Astrocyte (in vitro differentiated cells and primary cell): ENCODE data around the gene LSM5. TPM values are rescaled to one million over a fixed set of nuclear protein-coding genes. Genes with fewer than 3 reads are reported as not detected.
"Not testable (repeated sequence)": the region's sequence is repeated elsewhere in the genome, so short reads cannot be mapped to it uniquely, and the experiment has no call there.

ENCODE experiments used
- DNase-seq: peaks from one replicate; pipeline ENCODE4 v3.0.0-alpha.2; 2010; ENCODE audit warnings: low read depth
- FAIRE-seq: peaks from 2 replicates; lab custom pipeline; 2011; peaks lifted over from hg19 to GRCh38; lab: Jason Lieb, UNC
- H2AFZ ChIP-seq: 2 replicates; pipeline ENCODE4 v1.6.0; 2012; ENCODE audit warnings: low read depth, low read length, inconsistent platforms
- H3K27ac ChIP-seq: 2 replicates; pipeline ENCODE4 v1.5.1; 2011; ENCODE audit warnings: low read depth, low read length, inconsistent platforms
- H3K27me3 ChIP-seq: 2 replicates; pipeline ENCODE4 v1.6.0; 2011; ENCODE audit warnings: low read length, inconsistent platforms; ENCODE audit not compliant: insufficient read depth
- H3K36me3 ChIP-seq: 2 replicates; pipeline ENCODE4 v1.5.1; 2011; ENCODE audit warnings: low read length, inconsistent platforms; ENCODE audit not compliant: insufficient read depth
- H3K4me1 ChIP-seq: 2 replicates; pipeline ENCODE4 v1.5.1; 2011; ENCODE audit warnings: low read length, inconsistent platforms; ENCODE audit not compliant: insufficient read depth
- H3K4me2 ChIP-seq: 2 replicates; pipeline ENCODE4 v1.6.0; 2012; ENCODE audit warnings: low read length, inconsistent platforms
- H3K4me3 ChIP-seq: 2 replicates; pipeline ENCODE4 v1.5.1; 2011; ENCODE audit warnings: low read depth, mild to moderate bottlenecking, low read length, inconsistent platforms; ENCODE audit not compliant: insufficient read depth
- H3K79me2 ChIP-seq: 2 replicates; pipeline ENCODE4 v1.6.0; 2012; ENCODE audit warnings: mild to moderate bottlenecking, low read length, inconsistent platforms; ENCODE audit not compliant: insufficient read depth
- H3K9ac ChIP-seq: 2 replicates; pipeline ENCODE4 v1.6.0; 2012; ENCODE audit warnings: mild to moderate bottlenecking, low read length, inconsistent platforms
- H3K9me3 ChIP-seq: 2 replicates; pipeline ENCODE4 v1.5.1; 2012; ENCODE audit warnings: low read depth, mild to moderate bottlenecking, low read length, inconsistent platforms; ENCODE audit not compliant: insufficient read depth
- H4K20me1 ChIP-seq: 2 replicates; pipeline ENCODE4 v1.6.0; 2012; ENCODE audit warnings: low read length, inconsistent platforms; ENCODE audit not compliant: insufficient read depth
- H3K27ac Mint-ChIP-seq: one replicate; pipeline ENCODE4 v1.8.0; 2021; ENCODE audit warnings: mild to moderate bottlenecking, mixed read lengths; ENCODE audit not compliant: unreplicated experiment
- H3K27me3 Mint-ChIP-seq: one replicate; pipeline ENCODE4 v1.8.0; 2021; ENCODE audit warnings: low read depth, mixed read lengths; ENCODE audit not compliant: unreplicated experiment
- H3K36me3 Mint-ChIP-seq: one replicate; pipeline ENCODE4 v1.8.0; 2021; ENCODE audit warnings: low read depth, mixed read lengths; ENCODE audit not compliant: unreplicated experiment
- H3K4me1 Mint-ChIP-seq: one replicate; pipeline ENCODE4 v1.8.0; 2021; ENCODE audit warnings: low read depth, mixed read lengths; ENCODE audit not compliant: unreplicated experiment
- H3K4me3 Mint-ChIP-seq: one replicate; pipeline ENCODE4 v1.8.0; 2021; ENCODE audit warnings: mild to moderate bottlenecking, moderate library complexity, mixed read lengths; ENCODE audit not compliant: unreplicated experiment
- H3K9me3 Mint-ChIP-seq: one replicate; pipeline ENCODE4 v1.8.0; 2021; ENCODE audit warnings: mild to moderate bottlenecking, mixed read lengths; ENCODE audit not compliant: unreplicated experiment
- EZH2 ChIP-seq: IDR thresholded peaks from 2 replicates; pipeline ENCODE4 v1.6.1; 2012; ENCODE audit warnings: mild to moderate bottlenecking, low read length, inconsistent platforms; ENCODE audit not compliant: insufficient read depth
- total RNA-seq: library from RNA; stranded (reverse); gene quantifications from 2 replicates; pipeline ENCODE4 v1.2.1, GENCODE V29; 2021
- TF ChIP-seq, protein P1 (sequence below): IDR thresholded peaks from 2 replicates; pipeline ENCODE4 v1.5.1; 2011; ENCODE audit warnings: low read depth, mild to moderate bottlenecking, inconsistent platforms, low read length, moderate library complexity; ENCODE audit not compliant: insufficient read depth

LSM5 gene
- total RNA-seq, 1 donor from 2014 or later = 36.2 TPM

DNA sequence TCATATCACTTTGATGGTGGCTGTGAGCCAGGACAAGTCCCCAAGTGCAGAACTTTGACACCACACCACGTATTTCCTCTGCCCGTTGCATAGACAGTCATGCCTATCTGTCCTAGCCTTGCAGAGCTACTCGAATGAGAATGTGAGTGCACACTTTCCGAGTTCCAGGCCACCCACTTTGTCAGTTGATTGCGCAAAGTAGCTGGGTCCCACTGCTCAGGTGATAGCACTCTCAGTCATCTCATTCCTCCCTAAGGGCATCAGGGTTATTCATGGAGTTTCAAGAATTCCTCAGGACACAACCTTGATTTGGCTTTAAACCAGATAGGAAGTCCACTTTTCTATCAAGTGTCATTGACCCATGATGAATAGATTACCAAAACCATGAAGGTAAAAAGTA is 19.3 kb downstream of the LSM5 start:
- DNase-seq = no peak
- H3K27ac ChIP-seq = no peak overlapping the region
- no peak for FAIRE-seq
- peaks cover 9% of the 10 kb centered on the region for H3K4me1 Mint-ChIP-seq
- H3K4me3 ChIP-seq = no peak overlapping the region
- H3K4me2 ChIP-seq = no peak overlapping the region
- no peaks in the 10 kb centered on the region for H3K36me3 Mint-ChIP-seq
- no peaks in the 10 kb centered on the region for H3K4me1 ChIP-seq
- TF ChIP-seq, protein P1, sequence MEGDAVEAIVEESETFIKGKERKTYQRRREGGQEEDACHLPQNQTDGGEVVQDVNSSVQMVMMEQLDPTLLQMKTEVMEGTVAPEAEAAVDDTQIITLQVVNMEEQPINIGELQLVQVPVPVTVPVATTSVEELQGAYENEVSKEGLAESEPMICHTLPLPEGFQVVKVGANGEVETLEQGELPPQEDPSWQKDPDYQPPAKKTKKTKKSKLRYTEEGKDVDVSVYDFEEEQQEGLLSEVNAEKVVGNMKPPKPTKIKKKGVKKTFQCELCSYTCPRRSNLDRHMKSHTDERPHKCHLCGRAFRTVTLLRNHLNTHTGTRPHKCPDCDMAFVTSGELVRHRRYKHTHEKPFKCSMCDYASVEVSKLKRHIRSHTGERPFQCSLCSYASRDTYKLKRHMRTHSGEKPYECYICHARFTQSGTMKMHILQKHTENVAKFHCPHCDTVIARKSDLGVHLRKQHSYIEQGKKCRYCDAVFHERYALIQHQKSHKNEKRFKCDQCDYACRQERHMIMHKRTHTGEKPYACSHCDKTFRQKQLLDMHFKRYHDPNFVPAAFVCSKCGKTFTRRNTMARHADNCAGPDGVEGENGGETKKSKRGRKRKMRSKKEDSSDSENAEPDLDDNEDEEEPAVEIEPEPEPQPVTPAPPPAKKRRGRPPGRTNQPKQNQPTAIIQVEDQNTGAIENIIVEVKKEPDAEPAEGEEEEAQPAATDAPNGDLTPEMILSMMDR = no peak
- no peak for TF ChIP-seq EZH2
- no peak overlapping the region for H2AFZ ChIP-seq
- no peaks in the 10 kb centered on the region for H3K79me2 ChIP-seq
- no peaks in the 10 kb centered on the region for H3K27me3 Mint-ChIP-seq
- no peaks in the 10 kb centered on the region for H3K9me3 Mint-ChIP-seq
- no peaks in the 10 kb centered on the region for H3K27me3 ChIP-seq
- H3K4me3 Mint-ChIP-seq = no peak overlapping the region
- no peaks in the 10 kb centered on the region for H4K20me1 ChIP-seq
- no peaks in the 10 kb centered on the region for H3K36me3 ChIP-seq
- H3K9me3 ChIP-seq = no peaks in the 10 kb centered on the region
- no peak overlapping the region for H3K27ac Mint-ChIP-seq
- no peak overlapping the region for H3K9ac ChIP-seq

DNA sequence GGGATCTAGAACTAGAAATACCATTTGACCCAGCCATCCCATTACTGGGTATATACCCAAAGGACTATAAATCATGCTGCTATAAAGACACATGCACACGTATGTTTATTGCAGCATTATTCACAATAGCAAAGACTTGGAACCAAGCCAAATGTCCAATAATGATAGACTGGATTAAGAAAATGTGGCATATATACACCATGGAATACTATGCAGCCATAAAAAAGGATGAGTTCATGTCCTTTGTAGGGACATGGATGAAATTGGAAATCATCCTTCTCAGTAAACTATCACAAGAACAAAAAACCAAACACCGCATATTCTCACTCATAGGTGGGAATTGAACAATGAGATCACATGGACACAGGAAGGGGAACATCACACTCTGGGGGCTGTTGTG is 20.2 kb downstream of the LSM5 start:
- H3K27ac ChIP-seq, H3K4me3 Mint-ChIP-seq, H3K4me3 ChIP-seq, H3K9me3 Mint-ChIP-seq, H2AFZ ChIP-seq, H3K4me2 ChIP-seq, H3K36me3 Mint-ChIP-seq, H3K4me1 Mint-ChIP-seq, H3K79me2 ChIP-seq, H3K9me3 ChIP-seq, H3K27me3 ChIP-seq, H3K27ac Mint-ChIP-seq, DNase-seq, H3K27me3 Mint-ChIP-seq, H3K36me3 ChIP-seq, FAIRE-seq, H3K9ac ChIP-seq, H3K4me1 ChIP-seq, H4K20me1 ChIP-seq: not testable (repeated sequence)

DNA sequence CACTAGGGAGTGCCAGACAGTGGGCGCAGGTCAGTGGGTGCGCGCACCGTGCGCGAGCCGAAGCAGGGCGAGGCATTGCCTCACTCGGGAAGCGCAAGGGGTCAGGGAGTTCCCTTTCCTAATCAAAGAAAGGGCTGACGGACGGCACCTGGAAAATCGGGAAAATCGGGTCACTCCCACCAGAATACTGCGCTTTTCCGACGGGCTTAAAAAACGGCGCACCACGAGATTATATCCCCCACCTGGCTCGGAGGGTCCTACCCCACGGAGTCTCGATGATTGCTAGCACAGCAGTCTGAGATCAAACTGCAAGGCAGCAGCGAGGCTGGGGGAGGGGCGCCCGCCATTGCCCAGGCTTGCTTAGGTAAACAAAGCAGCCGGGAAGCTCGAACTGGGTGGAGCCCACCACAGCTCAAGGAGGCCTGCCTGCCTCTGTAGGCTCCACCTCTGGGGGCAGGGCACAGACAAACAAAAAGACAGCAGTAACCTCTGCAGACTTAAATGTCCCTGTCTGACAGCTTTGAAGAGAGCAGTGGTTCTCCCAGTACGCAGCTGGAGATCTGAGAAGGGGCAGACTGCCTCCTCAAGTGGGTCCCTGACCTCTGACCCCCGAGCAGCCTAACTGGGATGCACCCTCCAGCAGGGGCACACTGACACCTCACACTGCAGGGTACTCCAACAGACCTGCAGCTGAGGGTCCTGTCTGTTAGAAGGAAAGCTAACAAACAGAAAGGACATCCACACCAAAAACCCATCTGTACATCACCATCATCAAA is 25.4 kb downstream of the LSM5 start:
- not testable (repeated sequence) for H3K9me3 ChIP-seq, H3K36me3 Mint-ChIP-seq, H3K4me2 ChIP-seq, H3K4me3 ChIP-seq, H3K9ac ChIP-seq, H3K4me3 Mint-ChIP-seq, H2AFZ ChIP-seq, H3K27me3 Mint-ChIP-seq, DNase-seq, H3K36me3 ChIP-seq, FAIRE-seq, H3K27me3 ChIP-seq, H3K79me2 ChIP-seq, H3K4me1 ChIP-seq, H3K27ac ChIP-seq, H3K4me1 Mint-ChIP-seq, H3K9me3 Mint-ChIP-seq, H3K27ac Mint-ChIP-seq, H4K20me1 ChIP-seq
